ENCODE measurements around the gene ZBTB42.

Gene ZBTB42

DNA sequence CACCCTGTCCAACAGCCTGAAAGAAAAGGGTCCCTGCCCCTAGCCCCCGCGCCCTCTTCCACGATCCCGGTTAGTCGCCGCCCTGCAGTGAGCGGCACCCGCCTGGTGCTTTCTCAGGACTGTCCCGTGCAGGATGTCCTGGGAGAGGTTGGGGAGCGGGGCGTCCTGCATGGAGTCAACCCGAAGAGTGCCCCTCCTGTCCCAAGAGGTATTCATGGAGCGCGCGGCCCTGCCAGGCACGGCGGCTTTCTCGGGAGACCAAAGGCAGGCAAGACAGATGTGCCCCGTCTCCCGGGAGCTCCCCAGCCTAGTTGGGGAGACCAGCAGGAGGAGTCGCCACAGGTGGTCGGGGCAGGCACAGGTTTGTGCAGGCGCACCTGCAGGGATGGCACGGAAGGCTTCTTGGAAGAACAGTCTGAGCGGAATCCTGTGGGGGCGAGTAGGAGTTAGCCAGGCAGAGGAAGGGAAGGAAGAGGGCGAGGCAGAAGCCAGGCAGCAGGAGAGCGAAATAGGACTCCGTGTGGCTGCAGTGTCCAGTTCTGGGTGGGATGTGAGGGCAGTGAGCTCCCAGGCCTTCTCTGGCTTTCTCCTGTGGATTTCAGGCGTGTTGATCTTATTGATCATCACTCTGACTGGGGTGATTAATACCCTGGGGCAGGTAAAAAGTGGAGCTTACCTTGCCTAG lies 47.2 kb upstream of the ZBTB42 start (continued):
- TF ChIP-seq, protein P1, sequence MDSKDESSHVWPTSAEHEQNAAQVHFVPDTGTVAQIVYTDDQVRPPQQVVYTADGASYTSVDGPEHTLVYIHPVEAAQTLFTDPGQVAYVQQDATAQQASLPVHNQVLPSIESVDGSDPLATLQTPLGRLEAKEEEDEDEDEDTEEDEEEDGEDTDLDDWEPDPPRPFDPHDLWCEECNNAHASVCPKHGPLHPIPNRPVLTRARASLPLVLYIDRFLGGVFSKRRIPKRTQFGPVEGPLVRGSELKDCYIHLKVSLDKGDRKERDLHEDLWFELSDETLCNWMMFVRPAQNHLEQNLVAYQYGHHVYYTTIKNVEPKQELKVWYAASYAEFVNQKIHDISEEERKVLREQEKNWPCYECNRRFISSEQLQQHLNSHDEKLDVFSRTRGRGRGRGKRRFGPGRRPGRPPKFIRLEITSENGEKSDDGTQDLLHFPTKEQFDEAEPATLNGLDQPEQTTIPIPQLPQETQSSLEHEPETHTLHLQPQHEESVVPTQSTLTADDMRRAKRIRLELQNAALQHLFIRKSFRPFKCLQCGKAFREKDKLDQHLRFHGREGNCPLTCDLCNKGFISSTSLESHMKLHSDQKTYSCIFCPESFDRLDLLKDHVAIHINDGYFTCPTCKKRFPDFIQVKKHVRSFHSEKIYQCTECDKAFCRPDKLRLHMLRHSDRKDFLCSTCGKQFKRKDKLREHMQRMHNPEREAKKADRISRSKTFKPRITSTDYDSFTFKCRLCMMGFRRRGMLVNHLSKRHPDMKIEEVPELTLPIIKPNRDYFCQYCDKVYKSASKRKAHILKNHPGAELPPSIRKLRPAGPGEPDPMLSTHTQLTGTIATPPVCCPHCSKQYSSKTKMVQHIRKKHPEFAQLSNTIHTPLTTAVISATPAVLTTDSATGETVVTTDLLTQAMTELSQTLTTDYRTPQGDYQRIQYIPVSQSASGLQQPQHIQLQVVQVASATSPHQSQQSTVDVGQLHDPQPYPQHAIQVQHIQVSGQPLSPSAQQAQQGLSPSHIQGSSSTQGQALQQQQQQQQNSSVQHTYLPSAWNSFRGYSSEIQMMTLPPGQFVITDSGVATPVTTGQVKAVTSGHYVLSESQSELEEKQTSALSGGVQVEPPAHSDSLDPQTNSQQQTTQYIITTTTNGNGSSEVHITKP (tag by site-specific recombination; IDR thresholded peaks at IDR 0.05): no peak
- TF ChIP-seq ZNF830 (tag by site-specific recombination; IDR thresholded peaks at IDR 0.05; ENCODE audit: low read depth) (no peak), ZNF548 (tag by site-specific recombination; IDR thresholded peaks at IDR 0.05) (no peak), ZIC2 (tag by site-specific recombination; IDR thresholded peaks at IDR 0.05) (peak; percentile 47), ZFHX2 (tag by site-specific recombination; conservative IDR thresholded peaks at IDR 0.05) (peak; percentile 33), ZNF501 (tag by site-specific recombination; IDR thresholded peaks at IDR 0.05) (0 out of 2 replicates have a peak, but pooled peaks have one; percentile 53), ZNF157 (tag by site-specific recombination; IDR thresholded peaks at IDR 0.05) (0 out of 2 replicates have a peak, but pooled peaks have one; percentile 38), ZNF792 (tag by site-specific recombination; IDR thresholded peaks at IDR 0.05) (no peak), HOXC10 (CRISPR knock-in tag; IDR thresholded peaks at IDR 0.05) (no peak)
- TF ChIP-seq, protein P2, sequence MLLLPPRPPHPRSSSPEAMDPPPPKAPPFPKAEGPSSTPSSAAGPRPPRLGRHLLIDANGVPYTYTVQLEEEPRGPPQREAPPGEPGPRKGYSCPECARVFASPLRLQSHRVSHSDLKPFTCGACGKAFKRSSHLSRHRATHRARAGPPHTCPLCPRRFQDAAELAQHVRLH (tag by site-specific recombination; IDR thresholded peaks at IDR 0.05): no peak
- TF ChIP-seq, protein P3, sequence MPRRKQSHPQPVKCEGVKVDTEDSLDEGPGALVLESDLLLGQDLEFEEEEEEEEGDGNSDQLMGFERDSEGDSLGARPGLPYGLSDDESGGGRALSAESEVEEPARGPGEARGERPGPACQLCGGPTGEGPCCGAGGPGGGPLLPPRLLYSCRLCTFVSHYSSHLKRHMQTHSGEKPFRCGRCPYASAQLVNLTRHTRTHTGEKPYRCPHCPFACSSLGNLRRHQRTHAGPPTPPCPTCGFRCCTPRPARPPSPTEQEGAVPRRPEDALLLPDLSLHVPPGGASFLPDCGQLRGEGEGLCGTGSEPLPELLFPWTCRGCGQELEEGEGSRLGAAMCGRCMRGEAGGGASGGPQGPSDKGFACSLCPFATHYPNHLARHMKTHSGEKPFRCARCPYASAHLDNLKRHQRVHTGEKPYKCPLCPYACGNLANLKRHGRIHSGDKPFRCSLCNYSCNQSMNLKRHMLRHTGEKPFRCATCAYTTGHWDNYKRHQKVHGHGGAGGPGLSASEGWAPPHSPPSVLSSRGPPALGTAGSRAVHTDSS (tag by site-specific recombination; IDR thresholded peaks at IDR 0.05): no peak

DNA sequence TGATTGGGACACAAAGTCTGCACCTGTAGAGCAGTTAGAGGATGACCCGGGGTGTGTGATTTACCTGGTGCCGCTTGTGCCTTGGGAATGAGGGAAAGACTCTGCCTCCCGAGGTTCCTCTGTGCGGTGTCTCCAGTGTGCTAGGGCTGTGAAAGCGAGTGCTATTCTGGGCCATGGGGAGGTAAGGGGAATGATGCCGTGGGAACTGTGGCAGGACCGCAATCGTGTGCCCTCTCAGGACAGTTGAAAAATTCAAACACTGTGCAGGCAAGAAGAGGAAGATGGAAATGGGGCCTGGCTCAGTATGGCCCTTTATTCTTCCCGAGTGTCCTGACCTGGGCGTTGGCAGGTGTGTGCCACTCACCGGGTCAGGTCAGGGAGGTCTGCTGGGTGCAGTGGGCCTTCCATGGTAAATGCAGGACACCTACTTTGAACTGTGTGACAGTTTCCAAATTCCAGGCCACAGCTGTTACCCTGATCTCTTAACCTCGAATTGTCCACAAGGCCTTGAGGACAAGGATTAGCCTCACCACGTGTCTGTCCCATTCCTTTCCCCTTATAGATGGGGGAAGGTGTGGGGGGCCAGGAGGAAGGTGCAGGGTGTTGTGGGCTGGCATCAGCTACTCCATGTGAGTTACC lies 46.6 kb upstream of the ZBTB42 start:
- Histone ChIP-seq H3K4me3 (ENCODE audit: low read depth, low read length) (peak overlapping the region; percentile 100), H3K4me1 (ENCODE audit: control insufficient read depth, insufficient read depth, low read length) (no peaks in the 10 kb centered on the region; the same call in 1 of the 2 replicates), H3K36me3 (ENCODE audit: control insufficient read depth in 2 of 2, insufficient read depth in 1 of 2, low read length in 2 of 2) (peaks cover 0 to 55% of the 10 kb centered on the region in 2 experiments; a peak in 1 of 3 replicates), H3K27ac (ENCODE audit: extremely low read depth, low read depth, low read length) (peak overlapping the region; percentile 92; the same call in 1 of the 2 replicates), H3K9me3 (ENCODE audit: control insufficient read depth, insufficient read depth, low read depth, low read length) (no peaks in the 10 kb centered on the region)
- POLR2A ChIA-PET: interaction anchor here (0.5 to 2.4 kb wide), 2 partner anchors 11 to 224 kb away, joined by 3 to 9 read pairs; partner anchors contain the start of gene AHNAK2
- CTCF ChIA-PET: interaction anchor here (0.6 to 2.3 kb wide), 5 partner anchors 12 to 170 kb away, joined by 3 to 15 read pairs (median 4); no protein-coding TSS in a partner anchor
- TF ChIP-seq SP2 (tag by site-specific recombination; IDR thresholded peaks at IDR 0.05) (no peak), ZBTB8A (tag by site-specific recombination; IDR thresholded peaks at IDR 0.05) (no peak), ZNF2 (tag by site-specific recombination; IDR thresholded peaks at IDR 0.05) (no peak), SP3 (tag by site-specific recombination; IDR thresholded peaks at IDR 0.05) (no peak), ZNF555 (tag by site-specific recombination; conservative IDR thresholded peaks at IDR 0.05) (no peak), KLF1 (tag by site-specific recombination; IDR thresholded peaks at IDR 0.05) (no peak), ZNF404 (tag by site-specific recombination; IDR thresholded peaks at IDR 0.05) (no peak), ZNF830 (tag by site-specific recombination; IDR thresholded peaks at IDR 0.05; ENCODE audit: low read depth) (no peak), ZNF654 (tag by site-specific recombination; IDR thresholded peaks at IDR 0.05; ENCODE audit: low read depth) (no peak), ZNF174 (tag by site-specific recombination; IDR thresholded peaks at IDR 0.05) (no peak), ZNF626 (tag by site-specific recombination; IDR thresholded peaks at IDR 0.05) (no peak), GLI4 (tag by site-specific recombination; IDR thresholded peaks at IDR 0.05) (no peak), ZNF521 (tag by site-specific recombination; IDR thresholded peaks at IDR 0.05) (no peak), ZNF239 (tag by site-specific recombination; IDR thresholded peaks at IDR 0.05) (no peak)
- TF ChIP-seq, protein P4, sequence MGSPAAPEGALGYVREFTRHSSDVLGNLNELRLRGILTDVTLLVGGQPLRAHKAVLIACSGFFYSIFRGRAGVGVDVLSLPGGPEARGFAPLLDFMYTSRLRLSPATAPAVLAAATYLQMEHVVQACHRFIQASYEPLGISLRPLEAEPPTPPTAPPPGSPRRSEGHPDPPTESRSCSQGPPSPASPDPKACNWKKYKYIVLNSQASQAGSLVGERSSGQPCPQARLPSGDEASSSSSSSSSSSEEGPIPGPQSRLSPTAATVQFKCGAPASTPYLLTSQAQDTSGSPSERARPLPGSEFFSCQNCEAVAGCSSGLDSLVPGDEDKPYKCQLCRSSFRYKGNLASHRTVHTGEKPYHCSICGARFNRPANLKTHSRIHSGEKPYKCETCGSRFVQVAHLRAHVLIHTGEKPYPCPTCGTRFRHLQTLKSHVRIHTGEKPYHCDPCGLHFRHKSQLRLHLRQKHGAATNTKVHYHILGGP (tag by site-specific recombination; IDR thresholded peaks at IDR 0.05): no peak
- TF ChIP-seq, protein P5, sequence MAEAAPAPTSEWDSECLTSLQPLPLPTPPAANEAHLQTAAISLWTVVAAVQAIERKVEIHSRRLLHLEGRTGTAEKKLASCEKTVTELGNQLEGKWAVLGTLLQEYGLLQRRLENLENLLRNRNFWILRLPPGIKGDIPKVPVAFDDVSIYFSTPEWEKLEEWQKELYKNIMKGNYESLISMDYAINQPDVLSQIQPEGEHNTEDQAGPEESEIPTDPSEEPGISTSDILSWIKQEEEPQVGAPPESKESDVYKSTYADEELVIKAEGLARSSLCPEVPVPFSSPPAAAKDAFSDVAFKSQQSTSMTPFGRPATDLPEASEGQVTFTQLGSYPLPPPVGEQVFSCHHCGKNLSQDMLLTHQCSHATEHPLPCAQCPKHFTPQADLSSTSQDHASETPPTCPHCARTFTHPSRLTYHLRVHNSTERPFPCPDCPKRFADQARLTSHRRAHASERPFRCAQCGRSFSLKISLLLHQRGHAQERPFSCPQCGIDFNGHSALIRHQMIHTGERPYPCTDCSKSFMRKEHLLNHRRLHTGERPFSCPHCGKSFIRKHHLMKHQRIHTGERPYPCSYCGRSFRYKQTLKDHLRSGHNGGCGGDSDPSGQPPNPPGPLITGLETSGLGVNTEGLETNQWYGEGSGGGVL (tag by site-specific recombination; IDR thresholded peaks at IDR 0.05): no peak

Measured in HEK293 (cell line).